GM12878 (cell line): Measurements from ENCODE around the gene VIPR1. TPM values are rescaled to one million over a fixed set of nuclear protein-coding genes. Genes with fewer than 3 reads are reported as not detected.
A peak's percentile ranks its signal among the peaks of the same experiment; 100 is the strongest.

Source experiments
- ATAC-seq: fragments of 200-7000 bp; cut with Tn5 transposase; 3 replicates; pipeline ENCODE4 v1.9.1; 2020; ENCODE audit warnings: mild to moderate bottlenecking, moderate library complexity
- BruUV-seq: library from RNA; stranded (reverse); fragments of 400-500 nt; replicated peaks from 2 replicates; lab custom pipeline; 2021; lab: Mats Ljungman, UMichigan
- CTCF ChIA-PET: fragments of 300-600 bp; sonication (Branson Sonifier 250); formaldehyde crosslinking; extraction: SDS; loops from one replicate; lab custom pipeline; 2021; ENCODE audit warnings: inconsistent platforms; lab: Yijun Ruan, JAX
- POLR2A ChIA-PET: fragments of 350-600 bp; formaldehyde crosslinking; extraction: SDS; loops from one replicate; lab custom pipeline; 2021; ENCODE audit warnings: inconsistent platforms; lab: Charles Lee
- RAD21 ChIA-PET: fragments of 300-600 bp; sonication (Branson Sonifier 250); formaldehyde crosslinking; loops from one replicate; lab custom pipeline; 2023; ENCODE audit warnings: antibody characterized with exemption; ENCODE audit not compliant: unreplicated experiment; lab: Charles Lee
- SMC1A ChIA-PET: fragments of 300-600 bp; sonication (Branson Sonifier 250); formaldehyde crosslinking; loops from one replicate; lab custom pipeline; 2023; ENCODE audit not compliant: unreplicated experiment, uncharacterized antibody; lab: Charles Lee
- DNase-seq: peaks from one replicate; pipeline ENCODE4 v3.0.0-alpha.2; 2011; ENCODE audit warnings: low read depth, low spot score
- FAIRE-seq: peaks from 3 replicates; lab custom pipeline; 2011; peaks lifted over from hg19 to GRCh38; lab: Jason Lieb, UNC
- H2AFZ ChIP-seq: 2 replicates; pipeline ENCODE4 v1.6.0; 2011; ENCODE audit warnings: low read depth, low read length, control low read depth; ENCODE audit not compliant: control insufficient read depth
- H3K27ac ChIP-seq: 2 replicates; pipeline ENCODE4 v1.5.1; 2011; ENCODE audit warnings: control low read depth; ENCODE audit not compliant: control insufficient read depth, insufficient read depth
- H3K27me3 ChIP-seq, 2 experiments: replicated peaks in 1 of 2; 2 replicates each; pipeline versions ENCODE4 v1.6.0 to v1.6.1; 2011; ENCODE audit warnings: low read length in 1 of 2; ENCODE audit not compliant: control insufficient read depth in 2 of 2, insufficient read depth in 2 of 2
- H3K36me3 ChIP-seq, 2 experiments: 2 replicates each; pipeline ENCODE4 v1.5.1; 2011; ENCODE audit warnings: low read length in 1 of 2; ENCODE audit not compliant: control insufficient read depth in 2 of 2, insufficient read depth in 2 of 2
- H3K4me1 ChIP-seq: 2 replicates; pipeline ENCODE4 v1.6.1; 2011; ENCODE audit warnings: mild to moderate bottlenecking, low read length, moderate library complexity, mixed read lengths; ENCODE audit not compliant: control insufficient read depth, insufficient read depth
- H3K4me2 ChIP-seq: 2 replicates; pipeline ENCODE4 v1.6.0; 2011; ENCODE audit warnings: control low read depth; ENCODE audit not compliant: control insufficient read depth, insufficient read depth
- H3K4me3 ChIP-seq: fragments of 200-600 bp; sonication (generic); 2 replicates; pipeline ENCODE4 v1.5.1; 2016
- H3K79me2 ChIP-seq: 2 replicates; pipeline ENCODE4 v1.6.0; 2011; ENCODE audit warnings: low read length; ENCODE audit not compliant: control insufficient read depth, insufficient read depth
- H3K9ac ChIP-seq: 2 replicates; pipeline ENCODE4 v1.8.0; 2011; ENCODE audit warnings: low read length, control low read depth, mixed read lengths; ENCODE audit not compliant: control insufficient read depth, insufficient read depth
- H3K9me3 ChIP-seq: replicated peaks from 3 replicates; pipeline ENCODE4 v1.5.1; 2011; ENCODE audit warnings: mild to moderate bottlenecking, low read length; ENCODE audit not compliant: control insufficient read depth, insufficient read depth
- H4K20me1 ChIP-seq: 2 replicates; pipeline ENCODE4 v1.6.0; 2011; ENCODE audit not compliant: control insufficient read depth, insufficient read depth
- WRNIP1 ChIP-seq: IDR thresholded peaks from 2 replicates; pipeline ENCODE4 v1.6.1; 2011; ENCODE audit warnings: low read depth, low read length, improper control_type of control experiment, borderline replicate concordance
- in situ Hi-C: fragments of 300-500 bp; cut with MboI; formaldehyde crosslinking; loops from 9 replicates; pipeline ENCODE4 v1.14.3; 2018; ENCODE audit warnings: mixed read lengths
- intact Hi-C: fragments of 100-400 bp; cut with micrococcal nuclease; formaldehyde crosslinking; loops from one replicate; pipeline ENCODE4 v1.14.2; 2022; ENCODE audit not compliant: unreplicated experiment
- polyA plus RNA-seq, 11 experiments: library from polyadenylated mRNA; depleted of rRNA in 4 of 11; unstranded in 6 of 11; stranded (reverse) in 5 of 11; fragments of >200 nt; fragmentation: Nextera tagmentation in 4 of 11; fragmentation: Illumina TruSeq in 1 of 11; extraction: Ambion mirVana in 4 of 11; extraction: Trizol in 1 of 11; gene quantifications; 1 replicate in 1 of 11; 2 replicates in 10 of 11; pipeline versions ENCODE4 v1.2.1 to v1.2.3, GENCODE V29; 2011 to 2016; ENCODE audit warnings: inconsistent platforms in 2 of 11, missing spikeins in 2 of 11, low read depth in 1 of 11
- total RNA-seq, 4 experiments: library from RNA; depleted of rRNA in 3 of 4; stranded (reverse); fragments of >200 nt in 3 of 4; fragmentation: Illumina TruSeq in 1 of 4; extraction: Trizol in 1 of 4; gene quantifications; 2 replicates each; pipeline versions ENCODE4 v1.2.1 to v1.2.3, GENCODE V29; 2013 to 2021
- TF ChIP-seq, protein P1 (sequence below): fragments of 450-650 bp; IDR thresholded peaks from 2 replicates; pipeline ENCODE4 v1.6.1; 2018; ENCODE audit warnings: borderline replicate concordance, mild to moderate bottlenecking; ENCODE audit not compliant: partially characterized antibody
- TF ChIP-seq, protein P2 (sequence below): fragments of 450-650 bp; IDR thresholded peaks from 2 replicates; pipeline ENCODE4 v1.6.1; 2017; ENCODE audit warnings: borderline replicate concordance

The VIPR1 gene
- total and polyA plus RNA-seq, 10 of the 15 experiments (the other 5 are each of a cell fraction or from before 2014, with no cell fraction given), result 0.03 to 0.28 (median 0.12) TPM; not detected in 6

DNA sequence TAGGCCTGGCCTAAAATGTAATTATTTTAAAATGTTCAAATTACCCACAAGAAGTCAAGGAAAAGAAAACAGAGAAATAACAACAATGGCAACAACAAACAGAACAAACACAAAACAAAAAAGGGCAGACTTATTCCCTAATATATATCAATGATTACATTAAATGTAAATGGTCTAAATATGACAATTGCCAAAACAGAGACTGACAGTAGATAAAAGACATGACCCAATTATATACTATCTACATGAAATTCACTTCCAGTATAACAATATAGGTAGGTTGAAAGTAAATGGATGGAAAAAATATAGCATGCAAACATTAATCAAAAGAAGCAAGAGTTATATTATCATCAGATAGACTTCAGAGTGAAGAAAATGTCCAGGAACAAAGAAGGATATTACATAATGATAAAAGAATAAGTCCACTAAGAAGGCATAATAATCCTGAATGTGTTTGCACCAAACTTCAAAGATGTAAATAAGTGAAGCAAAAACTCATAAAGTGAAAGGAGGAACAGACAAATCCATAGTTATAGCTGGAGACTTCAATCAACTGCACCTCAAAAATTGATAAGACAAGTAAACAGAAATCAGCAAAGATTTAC is 72.8 kb downstream of the VIPR1 start:
- ChIA-PET POLR2A (no interaction called here), SMC1A (interaction anchor here (0.7 to 1.5 kb wide), 3 partner anchors 11 to 176 kb away, joined by 3 to 6 read pairs (median 3); partner anchors contain the start of gene SS18L2), RAD21 (no interaction called here), CTCF (interaction anchor here (2.3 kb wide), 1 partner anchor 29 kb away, joined by 6 read pairs; no protein-coding TSS in a partner anchor)
- peaks cover 11% of the 10 kb centered on the region for H3K9me3 ChIP-seq
- no TSS peak for BruUV-seq
- TF ChIP-seq, protein P1, sequence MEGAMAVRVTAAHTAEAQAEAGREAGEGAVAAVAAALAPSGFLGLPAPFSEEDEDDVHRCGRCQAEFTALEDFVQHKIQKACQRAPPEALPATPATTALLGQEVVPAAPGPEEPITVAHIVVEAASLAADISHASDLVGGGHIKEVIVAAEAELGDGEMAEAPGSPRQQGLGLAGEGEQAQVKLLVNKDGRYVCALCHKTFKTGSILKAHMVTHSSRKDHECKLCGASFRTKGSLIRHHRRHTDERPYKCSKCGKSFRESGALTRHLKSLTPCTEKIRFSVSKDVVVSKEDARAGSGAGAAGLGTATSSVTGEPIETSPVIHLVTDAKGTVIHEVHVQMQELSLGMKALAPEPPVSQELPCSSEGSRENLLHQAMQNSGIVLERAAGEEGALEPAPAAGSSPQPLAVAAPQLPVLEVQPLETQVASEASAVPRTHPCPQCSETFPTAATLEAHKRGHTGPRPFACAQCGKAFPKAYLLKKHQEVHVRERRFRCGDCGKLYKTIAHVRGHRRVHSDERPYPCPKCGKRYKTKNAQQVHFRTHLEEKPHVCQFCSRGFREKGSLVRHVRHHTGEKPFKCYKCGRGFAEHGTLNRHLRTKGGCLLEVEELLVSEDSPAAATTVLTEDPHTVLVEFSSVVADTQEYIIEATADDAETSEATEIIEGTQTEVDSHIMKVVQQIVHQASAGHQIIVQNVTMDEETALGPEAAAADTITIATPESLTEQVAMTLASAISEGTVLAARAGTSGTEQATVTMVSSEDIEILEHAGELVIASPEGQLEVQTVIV, result no peak
- TF ChIP-seq WRNIP1, result no peak
- TF ChIP-seq, protein P2, sequence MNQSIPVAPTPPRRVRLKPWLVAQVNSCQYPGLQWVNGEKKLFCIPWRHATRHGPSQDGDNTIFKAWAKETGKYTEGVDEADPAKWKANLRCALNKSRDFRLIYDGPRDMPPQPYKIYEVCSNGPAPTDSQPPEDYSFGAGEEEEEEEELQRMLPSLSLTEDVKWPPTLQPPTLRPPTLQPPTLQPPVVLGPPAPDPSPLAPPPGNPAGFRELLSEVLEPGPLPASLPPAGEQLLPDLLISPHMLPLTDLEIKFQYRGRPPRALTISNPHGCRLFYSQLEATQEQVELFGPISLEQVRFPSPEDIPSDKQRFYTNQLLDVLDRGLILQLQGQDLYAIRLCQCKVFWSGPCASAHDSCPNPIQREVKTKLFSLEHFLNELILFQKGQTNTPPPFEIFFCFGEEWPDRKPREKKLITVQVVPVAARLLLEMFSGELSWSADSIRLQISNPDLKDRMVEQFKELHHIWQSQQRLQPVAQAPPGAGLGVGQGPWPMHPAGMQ, result no peak
- peaks cover 12% of the 10 kb centered on the region for H3K79me2 ChIP-seq
- no peaks in the 10 kb centered on the region for H4K20me1 ChIP-seq
- ATAC-seq (no peak), DNase-seq (no peak), FAIRE-seq (peak; percentile 49)
- H2AFZ ChIP-seq, result no peak overlapping the region
- intact Hi-C loops, result no loop called here
- H3K27me3 ChIP-seq, result no peaks in the 10 kb centered on the region
- in situ Hi-C loops, result loop anchor here (10.0 kb wide), 1 partner anchor 170 kb away; no protein-coding TSS in a partner anchor
- no peak overlapping the region for H3K27ac ChIP-seq
- H3K4me2 ChIP-seq, result no peak overlapping the region
- H3K4me3 ChIP-seq, result no peak overlapping the region
- H3K36me3 ChIP-seq, result peaks cover 0 to 12% of the 10 kb centered on the region in 2 experiments
- no peak overlapping the region for H3K9ac ChIP-seq
- H3K4me1 ChIP-seq, result no peaks in the 10 kb centered on the region
